HL-60 (cell line): ENCODE data around the gene C1orf53.

Source experiments
- POLR2AphosphoS5 ChIP-seq: IDR thresholded peaks from 2 replicates; pipeline ENCODE4 v1.6.1; 2012; ENCODE audit warnings: low read depth
- TF ChIP-seq, protein P1 (sequence below): IDR thresholded peaks from 2 replicates; pipeline ENCODE4 v1.6.1; 2012; ENCODE audit warnings: low read depth; ENCODE audit not compliant: insufficient replicate concordance
- TF ChIP-seq, protein P2 (sequence below): IDR thresholded peaks from one replicate; pipeline ENCODE4 v1.5.1; 2011; ENCODE audit warnings: low read length, control low read depth, inconsistent platforms; ENCODE audit not compliant: insufficient read depth

DNA sequence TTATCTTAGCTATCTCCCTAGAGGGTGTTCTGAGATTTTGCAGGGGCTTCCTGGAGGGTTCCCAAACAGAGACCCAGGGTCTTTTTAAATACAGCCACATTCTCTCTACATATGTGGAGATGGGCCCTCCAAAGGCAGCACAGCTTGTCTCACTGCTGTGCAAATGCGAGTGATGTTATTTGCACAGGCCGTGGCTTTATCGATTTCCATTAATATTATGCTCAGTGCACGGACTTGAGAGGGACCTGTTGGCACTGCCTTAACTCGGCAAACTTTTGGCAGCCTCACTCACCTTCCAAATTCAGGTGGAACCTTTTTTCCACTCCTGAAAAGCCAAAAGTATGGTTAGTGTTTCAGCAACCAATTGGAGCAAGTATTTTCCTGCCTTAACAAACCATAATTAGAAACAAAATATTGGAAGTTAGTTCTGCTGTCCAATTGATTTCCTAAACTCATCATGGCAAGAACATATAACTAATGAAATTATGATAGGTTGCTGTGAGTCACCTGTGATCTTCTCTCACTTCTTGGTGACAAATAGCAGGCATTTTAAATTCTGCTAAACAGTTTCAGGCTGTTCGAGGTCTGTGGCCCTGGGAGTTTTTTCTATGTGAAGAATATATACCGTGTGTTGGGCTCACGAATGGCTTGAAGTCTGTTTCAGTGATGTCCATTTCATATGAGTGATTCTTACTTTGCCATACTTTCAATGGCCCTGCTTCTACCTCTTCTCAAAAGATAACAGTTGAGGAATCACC, 25.7 kb downstream of the C1orf53 start:
- TF ChIP-seq POLR2AphosphoS5: no peak
- TF ChIP-seq, protein P1, sequence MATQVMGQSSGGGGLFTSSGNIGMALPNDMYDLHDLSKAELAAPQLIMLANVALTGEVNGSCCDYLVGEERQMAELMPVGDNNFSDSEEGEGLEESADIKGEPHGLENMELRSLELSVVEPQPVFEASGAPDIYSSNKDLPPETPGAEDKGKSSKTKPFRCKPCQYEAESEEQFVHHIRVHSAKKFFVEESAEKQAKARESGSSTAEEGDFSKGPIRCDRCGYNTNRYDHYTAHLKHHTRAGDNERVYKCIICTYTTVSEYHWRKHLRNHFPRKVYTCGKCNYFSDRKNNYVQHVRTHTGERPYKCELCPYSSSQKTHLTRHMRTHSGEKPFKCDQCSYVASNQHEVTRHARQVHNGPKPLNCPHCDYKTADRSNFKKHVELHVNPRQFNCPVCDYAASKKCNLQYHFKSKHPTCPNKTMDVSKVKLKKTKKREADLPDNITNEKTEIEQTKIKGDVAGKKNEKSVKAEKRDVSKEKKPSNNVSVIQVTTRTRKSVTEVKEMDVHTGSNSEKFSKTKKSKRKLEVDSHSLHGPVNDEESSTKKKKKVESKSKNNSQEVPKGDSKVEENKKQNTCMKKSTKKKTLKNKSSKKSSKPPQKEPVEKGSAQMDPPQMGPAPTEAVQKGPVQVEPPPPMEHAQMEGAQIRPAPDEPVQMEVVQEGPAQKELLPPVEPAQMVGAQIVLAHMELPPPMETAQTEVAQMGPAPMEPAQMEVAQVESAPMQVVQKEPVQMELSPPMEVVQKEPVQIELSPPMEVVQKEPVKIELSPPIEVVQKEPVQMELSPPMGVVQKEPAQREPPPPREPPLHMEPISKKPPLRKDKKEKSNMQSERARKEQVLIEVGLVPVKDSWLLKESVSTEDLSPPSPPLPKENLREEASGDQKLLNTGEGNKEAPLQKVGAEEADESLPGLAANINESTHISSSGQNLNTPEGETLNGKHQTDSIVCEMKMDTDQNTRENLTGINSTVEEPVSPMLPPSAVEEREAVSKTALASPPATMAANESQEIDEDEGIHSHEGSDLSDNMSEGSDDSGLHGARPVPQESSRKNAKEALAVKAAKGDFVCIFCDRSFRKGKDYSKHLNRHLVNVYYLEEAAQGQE: no peak
- TF ChIP-seq, protein P2, sequence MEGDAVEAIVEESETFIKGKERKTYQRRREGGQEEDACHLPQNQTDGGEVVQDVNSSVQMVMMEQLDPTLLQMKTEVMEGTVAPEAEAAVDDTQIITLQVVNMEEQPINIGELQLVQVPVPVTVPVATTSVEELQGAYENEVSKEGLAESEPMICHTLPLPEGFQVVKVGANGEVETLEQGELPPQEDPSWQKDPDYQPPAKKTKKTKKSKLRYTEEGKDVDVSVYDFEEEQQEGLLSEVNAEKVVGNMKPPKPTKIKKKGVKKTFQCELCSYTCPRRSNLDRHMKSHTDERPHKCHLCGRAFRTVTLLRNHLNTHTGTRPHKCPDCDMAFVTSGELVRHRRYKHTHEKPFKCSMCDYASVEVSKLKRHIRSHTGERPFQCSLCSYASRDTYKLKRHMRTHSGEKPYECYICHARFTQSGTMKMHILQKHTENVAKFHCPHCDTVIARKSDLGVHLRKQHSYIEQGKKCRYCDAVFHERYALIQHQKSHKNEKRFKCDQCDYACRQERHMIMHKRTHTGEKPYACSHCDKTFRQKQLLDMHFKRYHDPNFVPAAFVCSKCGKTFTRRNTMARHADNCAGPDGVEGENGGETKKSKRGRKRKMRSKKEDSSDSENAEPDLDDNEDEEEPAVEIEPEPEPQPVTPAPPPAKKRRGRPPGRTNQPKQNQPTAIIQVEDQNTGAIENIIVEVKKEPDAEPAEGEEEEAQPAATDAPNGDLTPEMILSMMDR: no peak
